IMR-90 (cell line): ENCODE results near the gene MAJIN.

Source experiments
- CHD1 ChIP-seq: IDR thresholded peaks from 2 replicates; pipeline ENCODE4 v1.6.1; 2012; ENCODE audit warnings: low read depth, low read length, improper control_type of control experiment
- MAFK ChIP-seq: IDR thresholded peaks from 2 replicates; pipeline ENCODE4 v1.6.1; 2012; ENCODE audit warnings: low read depth, low read length, improper control_type of control experiment
- POLR2A ChIP-seq: IDR thresholded peaks from 2 replicates; pipeline ENCODE4 v1.6.1; 2012; ENCODE audit warnings: mild to moderate bottlenecking, low read depth, low read length
- TF ChIP-seq, protein P1 (sequence below): conservative IDR thresholded peaks from 2 replicates; pipeline ENCODE4 v1.5.1; 2012; ENCODE audit warnings: mild to moderate bottlenecking, low read depth, low read length, improper control_type of control experiment
- TF ChIP-seq, protein P2 (sequence below): fragments of 150-350 bp; IDR thresholded peaks from 2 replicates; pipeline ENCODE4 v1.6.1; 2017; ENCODE audit warnings: mild to moderate bottlenecking, antibody characterized with exemption, low read length, low read depth

DNA sequence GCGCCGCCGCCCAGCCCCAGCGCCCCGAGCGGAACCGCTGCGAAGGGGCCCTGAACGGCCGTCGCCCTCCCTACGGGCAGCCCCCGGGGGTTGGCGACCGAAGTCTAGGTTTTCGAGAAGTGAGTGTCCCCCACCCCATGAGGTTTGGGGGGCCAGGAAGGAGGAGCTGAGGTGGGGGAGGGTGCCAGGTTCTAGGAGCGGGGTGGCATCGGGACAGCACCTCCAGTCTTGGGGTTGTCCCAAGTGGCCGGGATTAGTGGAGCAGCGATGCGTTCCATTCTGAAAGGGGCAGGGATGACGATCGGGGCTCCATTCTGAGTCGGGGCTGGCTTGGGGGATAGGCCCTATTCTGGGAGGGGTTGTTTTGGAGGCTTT, 47.0 kb downstream of the MAJIN start:
- TF ChIP-seq MAFK (no peak), POLR2A (no peak), CHD1 (no peak)
- TF ChIP-seq, protein P1, sequence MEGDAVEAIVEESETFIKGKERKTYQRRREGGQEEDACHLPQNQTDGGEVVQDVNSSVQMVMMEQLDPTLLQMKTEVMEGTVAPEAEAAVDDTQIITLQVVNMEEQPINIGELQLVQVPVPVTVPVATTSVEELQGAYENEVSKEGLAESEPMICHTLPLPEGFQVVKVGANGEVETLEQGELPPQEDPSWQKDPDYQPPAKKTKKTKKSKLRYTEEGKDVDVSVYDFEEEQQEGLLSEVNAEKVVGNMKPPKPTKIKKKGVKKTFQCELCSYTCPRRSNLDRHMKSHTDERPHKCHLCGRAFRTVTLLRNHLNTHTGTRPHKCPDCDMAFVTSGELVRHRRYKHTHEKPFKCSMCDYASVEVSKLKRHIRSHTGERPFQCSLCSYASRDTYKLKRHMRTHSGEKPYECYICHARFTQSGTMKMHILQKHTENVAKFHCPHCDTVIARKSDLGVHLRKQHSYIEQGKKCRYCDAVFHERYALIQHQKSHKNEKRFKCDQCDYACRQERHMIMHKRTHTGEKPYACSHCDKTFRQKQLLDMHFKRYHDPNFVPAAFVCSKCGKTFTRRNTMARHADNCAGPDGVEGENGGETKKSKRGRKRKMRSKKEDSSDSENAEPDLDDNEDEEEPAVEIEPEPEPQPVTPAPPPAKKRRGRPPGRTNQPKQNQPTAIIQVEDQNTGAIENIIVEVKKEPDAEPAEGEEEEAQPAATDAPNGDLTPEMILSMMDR: no peak
- TF ChIP-seq, protein P2, sequence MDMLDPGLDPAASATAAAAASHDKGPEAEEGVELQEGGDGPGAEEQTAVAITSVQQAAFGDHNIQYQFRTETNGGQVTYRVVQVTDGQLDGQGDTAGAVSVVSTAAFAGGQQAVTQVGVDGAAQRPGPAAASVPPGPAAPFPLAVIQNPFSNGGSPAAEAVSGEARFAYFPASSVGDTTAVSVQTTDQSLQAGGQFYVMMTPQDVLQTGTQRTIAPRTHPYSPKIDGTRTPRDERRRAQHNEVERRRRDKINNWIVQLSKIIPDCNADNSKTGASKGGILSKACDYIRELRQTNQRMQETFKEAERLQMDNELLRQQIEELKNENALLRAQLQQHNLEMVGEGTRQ: no peak
